ENCODE measurements around the gene ABCB7. TPM values are rescaled to one million over a fixed set of nuclear protein-coding genes. Genes with fewer than 3 reads are reported as not detected.
"Not testable (repeated sequence)": the region's sequence is repeated elsewhere in the genome, so short reads cannot be mapped to it uniquely, and the experiment has no call there.

Gene ABCB7
- polyA plus RNA-seq (16.8 to 21.3 TPM (median 17.2 TPM) in 3 replicates), polyA minus RNA-seq (17.2 to 21.6 TPM (median 19.8 TPM) in 3 replicates)
- 9.8 TPM for polyA plus RNA-seq (2011; ENCODE audit: low read depth)
- polyA plus RNA-seq (2011; cell fraction: cytosol; rRNA removed), result 7.8 and 13.1 TPM in 2 replicates
- polyA plus RNA-seq (2011; cell fraction: nucleus; rRNA removed), result 17.5 and 24.1 TPM in 2 replicates
- 11.3 and 13.6 TPM in 2 replicates for polyA plus RNA-seq (2012; ENCODE audit: low replicate concordance)
- polyA minus RNA-seq (2011; cell fraction: cytosol; rRNA and poly(A)+ RNA removed), result 8.1 TPM
- 13.4 and 19.7 TPM in 2 replicates for polyA minus RNA-seq (2011; cell fraction: nucleus; rRNA and poly(A)+ RNA removed)

- Histone ChIP-seq H3K4me2 (ENCODE audit: control insufficient read depth, extremely low read depth, insufficient read depth, low read depth, low read length) (peak within 1 kb of the TSS; percentile 49), H3K9ac (ENCODE audit: control insufficient read depth, extremely low read depth, insufficient read depth, low read length) (peak within 1 kb of the TSS; percentile 76), H3K9me1 (ENCODE audit: control insufficient read depth, extremely low read depth, insufficient read depth, low read length) (no peaks in the 10 kb centered on the region), H3K36me3 (ENCODE audit: control insufficient read depth in 2 of 2, extremely low read depth in 1 of 2, insufficient read depth in 2 of 2, low read length in 2 of 2) (no peaks in the 10 kb centered on the region), H3K4me1 (ENCODE audit: control insufficient read depth, extremely low read depth, insufficient read depth, low read length) (no peaks in the 10 kb centered on the region), H3K9me3 (ENCODE audit: control insufficient read depth, low read depth, low read length) (no peaks in the 10 kb centered on the region), H3K4me3 (ENCODE audit: control insufficient read depth in 2 of 3, extremely low read depth in 1 of 3, insufficient read depth in 2 of 3, low read depth in 1 of 3, low read length in 3 of 3) (peak within 1 kb of the TSS; percentile 48 to 69 (median 63)), H3K27ac (ENCODE audit: control insufficient read depth, insufficient read depth, low read length) (peak within 1 kb of the TSS; percentile 50), H3K27me3 (ENCODE audit: control insufficient read depth, extremely low read depth, insufficient read depth, low read length) (no peaks in the 10 kb centered on the region), H3K79me2 (ENCODE audit: control insufficient read depth, insufficient read depth, low read length) (peaks cover 7% of the 10 kb centered on the region), H4K20me1 (ENCODE audit: control insufficient read depth, extremely low read depth, insufficient read depth, low read length) (no peaks in the 10 kb centered on the region), H2AFZ (ENCODE audit: control insufficient read depth, low read length) (peak within 1 kb of the TSS; percentile 78)
- no peak for DNase-seq (ENCODE audit: low read depth, low spot score)
- TF ChIP-seq, protein P1, sequence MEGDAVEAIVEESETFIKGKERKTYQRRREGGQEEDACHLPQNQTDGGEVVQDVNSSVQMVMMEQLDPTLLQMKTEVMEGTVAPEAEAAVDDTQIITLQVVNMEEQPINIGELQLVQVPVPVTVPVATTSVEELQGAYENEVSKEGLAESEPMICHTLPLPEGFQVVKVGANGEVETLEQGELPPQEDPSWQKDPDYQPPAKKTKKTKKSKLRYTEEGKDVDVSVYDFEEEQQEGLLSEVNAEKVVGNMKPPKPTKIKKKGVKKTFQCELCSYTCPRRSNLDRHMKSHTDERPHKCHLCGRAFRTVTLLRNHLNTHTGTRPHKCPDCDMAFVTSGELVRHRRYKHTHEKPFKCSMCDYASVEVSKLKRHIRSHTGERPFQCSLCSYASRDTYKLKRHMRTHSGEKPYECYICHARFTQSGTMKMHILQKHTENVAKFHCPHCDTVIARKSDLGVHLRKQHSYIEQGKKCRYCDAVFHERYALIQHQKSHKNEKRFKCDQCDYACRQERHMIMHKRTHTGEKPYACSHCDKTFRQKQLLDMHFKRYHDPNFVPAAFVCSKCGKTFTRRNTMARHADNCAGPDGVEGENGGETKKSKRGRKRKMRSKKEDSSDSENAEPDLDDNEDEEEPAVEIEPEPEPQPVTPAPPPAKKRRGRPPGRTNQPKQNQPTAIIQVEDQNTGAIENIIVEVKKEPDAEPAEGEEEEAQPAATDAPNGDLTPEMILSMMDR (optimal IDR thresholded peaks at IDR 0.05 in 1 of 3, IDR thresholded peaks at IDR 0.05 in 1 of 3, conservative IDR thresholded peaks at IDR 0.05 in 1 of 3; ENCODE audit: extremely low read depth in 1 of 3, insufficient read depth in 2 of 3, low read length in 3 of 3), result peak in 2 of 3 experiments; percentile 5 to 16
- TF ChIP-seq EZH2 (IDR thresholded peaks at IDR 0.05; ENCODE audit: low read length), result no peak
- dilution Hi-C loops (cut with MboI; ENCODE audit: extremely low pct_ligation_motif_present, low sequenced_read_pairs), result no loop called here
- FAIRE-seq, result peak; percentile 20
Observed at GRCh38 chrX:75155827-75156525, at the start of gene ABCB7. Gene ABCB7 (minus strand): TSS chrX:75156283. CDS start chrX:75156272, 11 bp downstream.

- H4K20me1 ChIP-seq (ENCODE audit: control insufficient read depth, extremely low read depth, insufficient read depth, low read length); H2AFZ ChIP-seq (ENCODE audit: control insufficient read depth, low read length); H3K9ac ChIP-seq (ENCODE audit: control insufficient read depth, extremely low read depth, insufficient read depth, low read length); H3K36me3 ChIP-seq (ENCODE audit: control insufficient read depth in 2 of 2, extremely low read depth in 1 of 2, insufficient read depth in 2 of 2, low read length in 2 of 2); H3K4me1 ChIP-seq (ENCODE audit: control insufficient read depth, extremely low read depth, insufficient read depth, low read length); DNase-seq (ENCODE audit: low read depth, low spot score); H3K79me2 ChIP-seq (ENCODE audit: control insufficient read depth, insufficient read depth, low read length); H3K9me1 ChIP-seq (ENCODE audit: control insufficient read depth, extremely low read depth, insufficient read depth, low read length); H3K27ac ChIP-seq (ENCODE audit: control insufficient read depth, insufficient read depth, low read length); H3K4me2 ChIP-seq (ENCODE audit: control insufficient read depth, extremely low read depth, insufficient read depth, low read depth, low read length); H3K4me3 ChIP-seq (ENCODE audit: control insufficient read depth in 2 of 3, extremely low read depth in 1 of 3, insufficient read depth in 2 of 3, low read depth in 1 of 3, low read length in 3 of 3); H3K27me3 ChIP-seq (ENCODE audit: control insufficient read depth, extremely low read depth, insufficient read depth, low read length); H3K9me3 ChIP-seq (ENCODE audit: control insufficient read depth, low read depth, low read length); dilution Hi-C loops (cut with MboI; ENCODE audit: extremely low pct_ligation_motif_present, low sequenced_read_pairs); FAIRE-seq: not testable (repeated sequence)
Observed at GRCh38 chrX:75188415-75189206, 32.5 kb upstream of the ABCB7 start.

Data from keratinocyte (primary cell).